Measurements from ENCODE around the gene SERHL2.
A peak's percentile ranks its signal among the peaks of the same experiment; 100 is the strongest.
"Not testable (repeated sequence)": the region's sequence is repeated elsewhere in the genome, so short reads cannot be mapped to it uniquely, and the experiment has no call there.

The SERHL2 gene

DNA sequence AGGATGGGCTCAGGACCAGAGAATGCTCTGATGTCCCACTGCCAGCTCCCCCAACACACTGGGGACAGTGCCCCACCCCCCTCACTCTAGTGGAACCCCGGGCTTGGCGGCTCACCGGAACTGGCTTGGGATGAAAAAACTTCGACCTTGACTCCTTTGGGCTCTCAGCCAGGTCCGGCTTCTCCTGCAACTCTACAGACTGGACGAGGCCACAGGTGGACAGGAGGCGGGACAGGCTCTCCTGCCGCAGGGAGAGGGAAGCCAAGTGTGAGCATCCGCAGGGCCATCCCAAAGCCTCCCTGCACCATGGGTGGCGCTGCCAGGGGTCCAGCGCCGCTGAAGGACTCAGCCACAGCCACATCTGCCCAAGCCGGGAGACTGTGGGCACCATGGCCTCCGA is 37.9 kb upstream of the SERHL2 start:
- H3K27me3 ChIP-seq (replicated peaks), result no peaks in the 10 kb centered on the region
- DNase-seq, result no peak
- in situ Hi-C loops (cut with HindIII; ENCODE audit: low pct_ligation_motif_present, low sequenced_read_pairs), result no loop called here
- H3K4me3 ChIP-seq (ENCODE audit: low read depth, low read length), result no peak overlapping the region
- peaks cover 14% of the 10 kb centered on the region for H3K36me3 ChIP-seq (replicated peaks)
- no peak for TF ChIP-seq CTCF (IDR thresholded peaks at IDR 0.05; ENCODE audit: low read depth, low read length, missing control alignments)
- no peak overlapping the region for H3K27ac ChIP-seq

DNA sequence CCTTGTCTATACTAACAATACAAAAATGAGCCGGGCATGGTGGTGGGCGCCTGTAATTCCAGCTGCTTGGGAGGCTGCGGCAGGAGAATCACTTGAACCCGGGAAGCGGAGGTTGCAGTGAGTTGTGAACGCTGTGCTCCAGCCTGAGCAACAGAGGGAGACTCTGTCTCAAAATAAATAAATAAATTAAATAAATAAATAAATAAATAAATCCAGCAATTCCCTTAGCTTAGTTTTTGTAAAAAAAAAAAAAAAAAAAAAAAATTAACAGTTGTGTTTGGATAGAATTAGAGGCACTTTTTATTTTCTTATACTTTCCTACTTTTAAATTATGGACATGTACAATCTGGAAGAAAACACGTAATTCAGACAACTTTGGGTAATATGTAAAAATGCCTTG is 36.7 kb upstream of the SERHL2 start:
- H3K27me3 ChIP-seq (replicated peaks); H3K27ac ChIP-seq; in situ Hi-C loops (cut with HindIII; ENCODE audit: low pct_ligation_motif_present, low sequenced_read_pairs); H3K4me3 ChIP-seq (ENCODE audit: low read depth, low read length); DNase-seq: not testable (repeated sequence)
- peaks cover 14% of the 10 kb centered on the region for H3K36me3 ChIP-seq (replicated peaks)

DNA sequence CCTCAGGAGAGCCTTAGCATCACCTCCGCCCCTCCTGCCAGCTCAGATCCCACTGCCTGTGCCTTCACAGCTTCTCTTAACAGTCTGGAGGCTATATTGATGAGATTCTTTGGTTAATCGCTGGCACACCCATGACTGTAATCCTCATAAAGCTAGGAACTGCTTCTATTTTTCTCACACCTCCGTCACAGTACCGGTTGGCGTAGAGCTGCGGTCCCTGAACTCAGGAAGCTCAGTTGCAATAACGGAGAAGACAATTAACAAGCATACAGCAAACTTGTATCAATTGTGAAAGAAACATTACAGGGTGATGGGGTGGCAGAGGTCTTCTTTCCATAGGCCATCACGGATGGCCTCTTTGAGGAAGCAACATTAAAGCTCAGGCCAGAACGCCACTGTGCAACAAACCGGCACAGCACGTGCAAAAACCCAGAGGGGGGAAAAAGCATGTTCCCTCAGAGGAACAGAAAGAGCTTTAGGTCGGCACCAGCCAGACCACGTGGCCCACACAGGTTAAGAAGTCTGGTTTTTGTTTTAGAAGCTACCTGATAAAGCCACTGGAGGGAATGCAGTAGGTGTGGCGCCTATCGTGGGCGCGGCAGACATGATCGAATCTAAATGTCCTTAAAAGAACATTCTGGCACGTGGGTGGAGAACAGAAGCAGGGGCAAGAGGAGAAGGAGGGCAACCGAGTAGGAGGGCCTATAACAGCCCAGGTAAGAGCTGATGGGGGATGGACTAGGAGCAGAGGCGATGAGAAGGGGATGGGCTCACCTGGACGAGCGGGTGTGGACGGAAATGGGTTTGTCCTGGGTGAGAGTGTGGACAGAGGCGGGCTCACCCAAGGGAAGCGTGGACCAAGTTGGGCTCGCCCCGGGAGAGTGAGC is 34.9 kb upstream of the SERHL2 start:
- H3K27me3 ChIP-seq (replicated peaks); H3K27ac ChIP-seq; H3K36me3 ChIP-seq (replicated peaks); DNase-seq; in situ Hi-C loops (cut with HindIII; ENCODE audit: low pct_ligation_motif_present, low sequenced_read_pairs): not testable (repeated sequence)
- peak overlapping the region; percentile 71 for H3K4me3 ChIP-seq (ENCODE audit: low read depth, low read length)

DNA sequence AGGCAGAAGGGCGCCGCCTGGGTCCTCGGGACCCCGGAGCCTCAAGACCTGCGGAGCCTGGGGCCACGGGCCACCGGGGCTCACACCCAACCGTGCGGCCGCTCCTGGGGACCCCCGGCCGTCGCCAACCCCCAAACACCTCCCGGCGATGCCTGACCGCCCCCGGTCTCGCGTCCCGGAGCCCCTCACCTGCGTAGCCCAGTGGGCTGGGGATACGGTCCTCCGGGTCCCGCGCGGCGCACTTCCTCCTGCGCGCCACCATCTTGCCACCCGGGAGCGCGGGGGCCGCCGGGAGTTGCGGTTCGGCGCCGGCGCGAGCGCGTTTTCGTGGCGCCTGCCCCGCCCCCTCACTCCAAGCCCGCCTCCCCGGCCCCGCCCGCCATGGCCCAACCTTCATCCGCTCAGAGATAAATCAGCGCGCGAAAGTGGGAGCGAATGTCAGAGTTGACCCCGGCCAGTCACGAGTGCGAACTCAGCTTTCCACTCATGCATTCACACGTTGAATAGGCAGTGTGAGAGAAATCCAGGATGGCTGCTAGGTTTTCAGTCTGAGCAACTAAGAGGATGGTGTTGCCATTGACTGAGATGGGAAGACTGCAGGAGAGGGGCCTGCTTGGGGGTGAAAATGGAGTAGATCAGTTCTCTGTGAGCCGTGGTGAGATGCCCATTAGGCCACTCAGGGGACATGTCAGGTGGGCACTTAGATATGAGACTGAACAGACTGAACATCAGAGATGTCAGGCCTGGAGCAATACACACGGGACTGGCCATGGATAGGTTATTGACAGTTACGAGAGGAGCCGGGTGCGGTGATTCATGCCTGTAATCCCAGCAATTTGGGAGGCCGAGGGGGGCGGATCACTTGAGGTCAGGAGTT is 34.0 kb upstream of the SERHL2 start, which contains the start of gene RRP7A:
TSS of gene RRP7A (minus strand) at position 272 of the 877 bp plus-strand sequence. CDS start at position 262, 10 bp downstream.
- Histone ChIP-seq H3K4me3 (ENCODE audit: low read depth, low read length) (peak within 1 kb of the TSS; percentile 71), H3K36me3 (replicated peaks) (peaks cover 9% of the 10 kb centered on the region), H3K27me3 (replicated peaks) (no peaks in the 10 kb centered on the region), H3K27ac (peak within 1 kb of the TSS; percentile 49)
- peak; percentile 29 for DNase-seq
- in situ Hi-C loops (cut with HindIII; ENCODE audit: low pct_ligation_motif_present, low sequenced_read_pairs), result no loop called here
- TF ChIP-seq CTCF (IDR thresholded peaks at IDR 0.05; ENCODE audit: low read depth, low read length, missing control alignments), result no peak

DNA sequence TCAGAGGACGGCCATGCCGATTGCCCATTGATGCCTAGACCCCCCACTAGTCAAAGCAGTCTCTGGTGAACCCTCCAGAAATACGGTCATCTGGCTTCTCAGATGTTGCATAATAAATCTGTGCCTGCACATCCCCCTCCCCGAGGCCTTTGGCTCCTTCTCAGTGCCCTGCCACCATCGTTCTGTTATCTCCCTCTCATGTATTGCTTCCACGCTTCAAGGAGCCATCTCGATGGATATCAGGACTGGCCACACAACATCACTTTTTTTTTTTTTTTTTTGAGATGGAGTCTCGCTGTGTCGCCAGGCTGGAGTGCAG is 32.6 kb upstream of the SERHL2 start:
- in situ Hi-C loops (cut with HindIII; ENCODE audit: low pct_ligation_motif_present, low sequenced_read_pairs), result no loop called here
- Histone ChIP-seq H3K27ac (no peak overlapping the region), H3K36me3 (replicated peaks) (peaks cover 3% of the 10 kb centered on the region), H3K27me3 (replicated peaks) (no peaks in the 10 kb centered on the region), H3K4me3 (ENCODE audit: low read depth, low read length) (no peak overlapping the region)
- DNase-seq, result no peak
- no peak for TF ChIP-seq CTCF (IDR thresholded peaks at IDR 0.05; ENCODE audit: low read depth, low read length, missing control alignments)

- in situ Hi-C loops (cut with HindIII; ENCODE audit: low pct_ligation_motif_present, low sequenced_read_pairs), result no loop called here
- no peak for DNase-seq
- H3K27ac ChIP-seq, result no peak overlapping the region
- peaks cover 2% of the 10 kb centered on the region for H3K36me3 ChIP-seq (replicated peaks)
- no peak overlapping the region for H3K4me3 ChIP-seq (ENCODE audit: low read depth, low read length)
- TF ChIP-seq CTCF (IDR thresholded peaks at IDR 0.05; ENCODE audit: low read depth, low read length, missing control alignments), result no peak
- H3K27me3 ChIP-seq (replicated peaks), result no peaks in the 10 kb centered on the region
Observed at GRCh38 chr22:42522546-42522945, 31.2 kb upstream of the SERHL2 start.

All from brain microvascular endothelial cell (primary cell).